GM12878 (cell line): ENCODE measurements around the gene CBX8. TPM values are rescaled to one million over a fixed set of nuclear protein-coding genes. Genes with fewer than 3 reads are reported as not detected.

ENCODE experiments used
- ATAC-seq: fragments of 200-7000 bp; cut with Tn5 transposase; 3 replicates; pipeline ENCODE4 v1.9.1; 2020; ENCODE audit warnings: mild to moderate bottlenecking, moderate library complexity
- BruUV-seq: library from RNA; stranded (reverse); fragments of 400-500 nt; replicated peaks from 2 replicates; lab custom pipeline; 2021; lab: Mats Ljungman, UMichigan
- CTCF ChIA-PET: fragments of 300-600 bp; sonication (Branson Sonifier 250); formaldehyde crosslinking; extraction: SDS; loops from one replicate; lab custom pipeline; 2021; ENCODE audit warnings: inconsistent platforms; lab: Yijun Ruan, JAX
- POLR2A ChIA-PET: fragments of 350-600 bp; formaldehyde crosslinking; extraction: SDS; loops from one replicate; lab custom pipeline; 2021; ENCODE audit warnings: inconsistent platforms; lab: Charles Lee
- RAD21 ChIA-PET: fragments of 300-600 bp; sonication (Branson Sonifier 250); formaldehyde crosslinking; loops from one replicate; lab custom pipeline; 2023; ENCODE audit warnings: antibody characterized with exemption; ENCODE audit not compliant: unreplicated experiment; lab: Charles Lee
- SMC1A ChIA-PET: fragments of 300-600 bp; sonication (Branson Sonifier 250); formaldehyde crosslinking; loops from one replicate; lab custom pipeline; 2023; ENCODE audit not compliant: unreplicated experiment, uncharacterized antibody; lab: Charles Lee
- DNase-seq: peaks from one replicate; pipeline ENCODE4 v3.0.0-alpha.2; 2011; ENCODE audit warnings: low read depth, low spot score
- FAIRE-seq: peaks from 3 replicates; lab custom pipeline; 2011; peaks lifted over from hg19 to GRCh38; lab: Jason Lieb, UNC
- H2AFZ ChIP-seq: 2 replicates; pipeline ENCODE4 v1.6.0; 2011; ENCODE audit warnings: low read depth, low read length, control low read depth; ENCODE audit not compliant: control insufficient read depth
- H3K27ac ChIP-seq: 2 replicates; pipeline ENCODE4 v1.5.1; 2011; ENCODE audit warnings: control low read depth; ENCODE audit not compliant: control insufficient read depth, insufficient read depth
- H3K27me3 ChIP-seq, 2 experiments: replicated peaks in 1 of 2; 2 replicates each; pipeline versions ENCODE4 v1.6.0 to v1.6.1; 2011; ENCODE audit warnings: low read length in 1 of 2; ENCODE audit not compliant: control insufficient read depth in 2 of 2, insufficient read depth in 2 of 2
- H3K36me3 ChIP-seq, 2 experiments: 2 replicates each; pipeline ENCODE4 v1.5.1; 2011; ENCODE audit warnings: low read length in 1 of 2; ENCODE audit not compliant: control insufficient read depth in 2 of 2, insufficient read depth in 2 of 2
- H3K4me1 ChIP-seq: 2 replicates; pipeline ENCODE4 v1.6.1; 2011; ENCODE audit warnings: mild to moderate bottlenecking, low read length, moderate library complexity, mixed read lengths; ENCODE audit not compliant: control insufficient read depth, insufficient read depth
- H3K4me2 ChIP-seq: 2 replicates; pipeline ENCODE4 v1.6.0; 2011; ENCODE audit warnings: control low read depth; ENCODE audit not compliant: control insufficient read depth, insufficient read depth
- H3K4me3 ChIP-seq: fragments of 200-600 bp; sonication (generic); 2 replicates; pipeline ENCODE4 v1.5.1; 2016
- H3K79me2 ChIP-seq: 2 replicates; pipeline ENCODE4 v1.6.0; 2011; ENCODE audit warnings: low read length; ENCODE audit not compliant: control insufficient read depth, insufficient read depth
- H3K9ac ChIP-seq: 2 replicates; pipeline ENCODE4 v1.8.0; 2011; ENCODE audit warnings: low read length, control low read depth, mixed read lengths; ENCODE audit not compliant: control insufficient read depth, insufficient read depth
- H3K9me3 ChIP-seq: replicated peaks from 3 replicates; pipeline ENCODE4 v1.5.1; 2011; ENCODE audit warnings: mild to moderate bottlenecking, low read length; ENCODE audit not compliant: control insufficient read depth, insufficient read depth
- H4K20me1 ChIP-seq: 2 replicates; pipeline ENCODE4 v1.6.0; 2011; ENCODE audit not compliant: control insufficient read depth, insufficient read depth
- ASH2L ChIP-seq: fragments of 300-600, 200-600 bp; sonication (generic); IDR thresholded peaks from 2 replicates; pipeline ENCODE4 v1.6.1; 2017; ENCODE audit warnings: low read depth, mild to moderate bottlenecking, borderline replicate concordance
- CBX3 ChIP-seq: fragments of 200-600 bp; sonication (generic); IDR thresholded peaks from 2 replicates; pipeline ENCODE4 v1.6.1; 2016; ENCODE audit warnings: low read depth, borderline replicate concordance
- CHD2 ChIP-seq: IDR thresholded peaks from 2 replicates; pipeline ENCODE4 v1.6.1; 2011; ENCODE audit warnings: low read depth, low read length, improper control_type of control experiment, borderline replicate concordance
- EZH2 ChIP-seq: IDR thresholded peaks from 2 replicates; pipeline ENCODE4 v1.6.1; 2012; ENCODE audit warnings: low read depth, mild to moderate bottlenecking, control low read depth, inconsistent platforms, low read length, borderline replicate concordance; ENCODE audit not compliant: control insufficient read depth
- HCFC1 ChIP-seq: fragments of 150-350 bp; IDR thresholded peaks from 2 replicates; pipeline ENCODE4 v1.6.1; 2014; ENCODE audit warnings: low read length
- KDM1A ChIP-seq: fragments of 200-600 bp; sonication (generic); IDR thresholded peaks from 2 replicates; pipeline ENCODE4 v1.6.1; 2016; ENCODE audit warnings: borderline replicate concordance
- LARP7 ChIP-seq: fragments of 450-650 bp; IDR thresholded peaks from 2 replicates; pipeline ENCODE4 v1.6.1; 2017; ENCODE audit warnings: mild to moderate bottlenecking
- MLLT1 ChIP-seq: fragments of 450-650 bp; IDR thresholded peaks from 2 replicates; pipeline ENCODE4 v1.6.1; 2016; ENCODE audit warnings: mild to moderate bottlenecking
- PKNOX1 ChIP-seq: fragments of 450-650 bp; IDR thresholded peaks from 2 replicates; pipeline ENCODE4 v1.6.1; 2016; ENCODE audit warnings: mild to moderate bottlenecking
- RBBP5 ChIP-seq: fragments of 200-600 bp; sonication (generic); conservative IDR thresholded peaks from 2 replicates; pipeline ENCODE4 v1.6.1; 2016
- SMARCA5 ChIP-seq: fragments of 450-650 bp; IDR thresholded peaks from 2 replicates; pipeline ENCODE4 v1.6.1; 2017; ENCODE audit warnings: mild to moderate bottlenecking
- ZNF207 ChIP-seq: fragments of 450-650 bp; IDR thresholded peaks from 2 replicates; pipeline ENCODE4 v1.6.1; 2014; ENCODE audit warnings: antibody characterized with exemption, mild to moderate bottlenecking, borderline replicate concordance
- ZNF24 ChIP-seq: fragments of 450-650 bp; IDR thresholded peaks from 2 replicates; pipeline ENCODE4 v1.6.1; 2017; ENCODE audit warnings: antibody characterized with exemption, mild to moderate bottlenecking
- whole genome bisulfite sequencing: methylation state at CpG from one replicate; pipeline ENCODE4 v1.1.6; 2016; ENCODE audit warnings: low lambda C conversion rate; ENCODE audit not compliant: insufficient replicate concordance, insufficient coverage; ENCODE audit errors: missing lambda C conversion rate; 5-methylcytosine and 5-hydroxymethylcytosine counted together
- in situ Hi-C: fragments of 300-500 bp; cut with MboI; formaldehyde crosslinking; loops from 9 replicates; pipeline ENCODE4 v1.14.3; 2018; ENCODE audit warnings: mixed read lengths
- intact Hi-C: fragments of 100-400 bp; cut with micrococcal nuclease; formaldehyde crosslinking; loops from one replicate; pipeline ENCODE4 v1.14.2; 2022; ENCODE audit not compliant: unreplicated experiment
- polyA plus RNA-seq, 11 experiments: library from polyadenylated mRNA; depleted of rRNA in 4 of 11; unstranded in 6 of 11; stranded (reverse) in 5 of 11; fragments of >200 nt; fragmentation: Nextera tagmentation in 4 of 11; fragmentation: Illumina TruSeq in 1 of 11; extraction: Ambion mirVana in 4 of 11; extraction: Trizol in 1 of 11; gene quantifications; 1 replicate in 1 of 11; 2 replicates in 10 of 11; pipeline versions ENCODE4 v1.2.1 to v1.2.3, GENCODE V29; 2011 to 2016; ENCODE audit warnings: inconsistent platforms in 2 of 11, missing spikeins in 2 of 11, low read depth in 1 of 11
- total RNA-seq, 4 experiments: library from RNA; depleted of rRNA in 3 of 4; stranded (reverse); fragments of >200 nt in 3 of 4; fragmentation: Illumina TruSeq in 1 of 4; extraction: Trizol in 1 of 4; gene quantifications; 2 replicates each; pipeline versions ENCODE4 v1.2.1 to v1.2.3, GENCODE V29; 2013 to 2021

The CBX8 gene
- total and polyA plus RNA-seq, 10 of the 15 experiments (the other 5 are each of a cell fraction or from before 2014, with no cell fraction given): 0.03 to 6.7 (median 1.9) TPM

- ATAC-seq: no peak
- ChIA-PET CTCF (interaction anchor here (0.6 to 2.7 kb wide), 23 partner anchors 10 to 253 kb away, joined by 3 to 13 read pairs (median 4); no protein-coding TSS in a partner anchor), POLR2A (interaction anchor here (0.6 to 1.7 kb wide), 4 partner anchors 13 to 94 kb away, joined by 3 to 9 read pairs (median 4); partner anchors contain the start of gene CBX8), RAD21 (interaction anchor here (0.7 to 1.3 kb wide), 5 partner anchors 13 to 225 kb away, joined by 3 to 10 read pairs (median 4); partner anchors contain the start of genes CBX2 and CBX8)
- Histone ChIP-seq H3K9ac (no peak overlapping the region), H3K4me1 (peaks cover 13% of the 10 kb centered on the region), H4K20me1 (no peaks in the 10 kb centered on the region), H2AFZ (peak overlapping the region; percentile 49)
- intact Hi-C loops: loop anchor here (2.0 to 5.0 kb wide), 2 partner anchors 92 to 229 kb away; partner anchors contain the start of gene CBX4
- in situ Hi-C loops: no loop called here
- TF ChIP-seq LARP7: no peak
- TF ChIP-seq EZH2: no peak
- no peak for TF ChIP-seq CBX3
- TF ChIP-seq MLLT1: no peak
- no peak for TF ChIP-seq ASH2L
- TF ChIP-seq CHD2: no peak
- no peak for TF ChIP-seq SMARCA5
- TF ChIP-seq ZNF207: no peak
- no peak for TF ChIP-seq RBBP5
- TF ChIP-seq HCFC1: no peak
- no peak for TF ChIP-seq KDM1A
- no peak for TF ChIP-seq ZNF24
- TF ChIP-seq PKNOX1: no peak
- TF ChIP-seq, all 136 proteins: peak for 0
- no peak for FAIRE-seq
- H3K27ac ChIP-seq: no peak overlapping the region
- H3K79me2 ChIP-seq: no peaks in the 10 kb centered on the region
- H3K36me3 ChIP-seq: no peaks in the 10 kb centered on the region
- SMC1A ChIA-PET: interaction anchor here (0.7 to 1.6 kb wide), 2 partner anchors 13 to 166 kb away, joined by 3 read pairs; no protein-coding TSS in a partner anchor
- BruUV-seq: no TSS peak
- WGBS: 27% methylated on average over 6 of the region's 6 CpGs
- no peak for DNase-seq
- H3K4me2 ChIP-seq: peak overlapping the region; percentile 51
- H3K4me3 ChIP-seq: no peak overlapping the region
- H3K9me3 ChIP-seq: no peaks in the 10 kb centered on the region
- peaks cover under 1 to 4% of the 10 kb centered on the region in 2 experiments; a peak in 2 of 4 replicates for H3K27me3 ChIP-seq
These were observed 51.2 kb downstream of the CBX8 start for GRCh38 chr17:79745641-79746105.
